ENCODE data around the gene TAPBP.

TAPBP gene

GRCh38 chr6:33335916-33336315, 22.0 kb upstream of the TAPBP start:
- Mint-ChIP-seq H3K4me3 (no peak overlapping the region), H3K36me3 (ENCODE audit: low read depth) (no peaks in the 10 kb centered on the region), H3K9me3 (no peaks in the 10 kb centered on the region), H3K4me1 (ENCODE audit: low read depth) (peaks cover 9% of the 10 kb centered on the region), H3K27me3 (peaks cover 2% of the 10 kb centered on the region), H3K27ac (peak overlapping the region; percentile 41)
- intact Hi-C loops (cut with micrococcal nuclease): no loop called here

GRCh38 chr6:33333666-33334065, 19.8 kb upstream of the TAPBP start:
- Mint-ChIP-seq H3K9me3 (no peaks in the 10 kb centered on the region), H3K36me3 (ENCODE audit: low read depth) (no peaks in the 10 kb centered on the region), H3K4me1 (ENCODE audit: low read depth) (no peaks in the 10 kb centered on the region), H3K27ac (no peak overlapping the region), H3K27me3 (no peaks in the 10 kb centered on the region), H3K4me3 (no peak overlapping the region)
- intact Hi-C loops (cut with micrococcal nuclease): no loop called here

- intact Hi-C loops (cut with micrococcal nuclease): no loop called here
- Mint-ChIP-seq H3K27me3 (no peaks in the 10 kb centered on the region), H3K36me3 (ENCODE audit: low read depth) (no peaks in the 10 kb centered on the region), H3K9me3 (no peaks in the 10 kb centered on the region), H3K27ac (no peak overlapping the region), H3K4me3 (no peak overlapping the region), H3K4me1 (ENCODE audit: low read depth) (no peaks in the 10 kb centered on the region)
Observed at GRCh38 chr6:33330736-33331135, 16.9 kb upstream of the TAPBP start.

- Mint-ChIP-seq H3K4me3 (no peak overlapping the region), H3K9me3 (no peaks in the 10 kb centered on the region), H3K36me3 (ENCODE audit: low read depth) (no peaks in the 10 kb centered on the region), H3K27me3 (no peaks in the 10 kb centered on the region), H3K4me1 (ENCODE audit: low read depth) (peaks cover 6% of the 10 kb centered on the region), H3K27ac (no peak overlapping the region)
- intact Hi-C loops (cut with micrococcal nuclease): no loop called here
Observed at GRCh38 chr6:33329058-33329457, 15.2 kb upstream of the TAPBP start.

GRCh38 chr6:33324125-33324524, 10.2 kb upstream of the TAPBP start:
- Mint-ChIP-seq H3K27me3 (no peaks in the 10 kb centered on the region), H3K27ac (peak overlapping the region; percentile 100), H3K36me3 (ENCODE audit: low read depth) (peaks cover 38% of the 10 kb centered on the region), H3K4me1 (ENCODE audit: low read depth) (peaks cover 54% of the 10 kb centered on the region), H3K4me3 (peak overlapping the region; percentile 99), H3K9me3 (no peaks in the 10 kb centered on the region)
- intact Hi-C loops (cut with micrococcal nuclease): no loop called here

- H3K4me3 Mint-ChIP-seq: peak overlapping the region; percentile 99
- peak overlapping the region; percentile 100 for H3K27ac Mint-ChIP-seq
- intact Hi-C loops (cut with micrococcal nuclease): loop anchor here (1.0 kb wide), 1 partner anchor 9 kb away; the partner anchor contains the start of gene TAPBP
- peaks cover 43% of the 10 kb centered on the region for H3K36me3 Mint-ChIP-seq (ENCODE audit: low read depth)
- H3K9me3 Mint-ChIP-seq: no peaks in the 10 kb centered on the region
- H3K27me3 Mint-ChIP-seq: no peaks in the 10 kb centered on the region
- H3K4me1 Mint-ChIP-seq (ENCODE audit: low read depth): peaks cover 60% of the 10 kb centered on the region
Observed at GRCh38 chr6:33323623-33323948, 9.7 kb upstream of the TAPBP start.

GRCh38 chr6:33321227-33321626, 7.3 kb upstream of the TAPBP start:
- H3K4me1 Mint-ChIP-seq (ENCODE audit: low read depth): peaks cover 74% of the 10 kb centered on the region
- no peaks in the 10 kb centered on the region for H3K9me3 Mint-ChIP-seq
- H3K27ac Mint-ChIP-seq: peak overlapping the region; percentile 100
- intact Hi-C loops (cut with micrococcal nuclease): no loop called here
- H3K36me3 Mint-ChIP-seq (ENCODE audit: low read depth): peaks cover 61% of the 10 kb centered on the region
- no peaks in the 10 kb centered on the region for H3K27me3 Mint-ChIP-seq
- H3K4me3 Mint-ChIP-seq: peak overlapping the region; percentile 99

- peaks cover 68% of the 10 kb centered on the region for H3K36me3 Mint-ChIP-seq (ENCODE audit: low read depth)
- intact Hi-C loops (cut with micrococcal nuclease): no loop called here
- peak overlapping the region; percentile 100 for H3K27ac Mint-ChIP-seq
- H3K9me3 Mint-ChIP-seq: no peaks in the 10 kb centered on the region
- H3K27me3 Mint-ChIP-seq: no peaks in the 10 kb centered on the region
- H3K4me3 Mint-ChIP-seq: peak overlapping the region; percentile 99
- H3K4me1 Mint-ChIP-seq (ENCODE audit: low read depth): peaks cover 81% of the 10 kb centered on the region
Observed at GRCh38 chr6:33320315-33321181, 6.7 kb upstream of the TAPBP start.

- no peaks in the 10 kb centered on the region for H3K27me3 Mint-ChIP-seq
- H3K4me3 Mint-ChIP-seq: no peak overlapping the region
- H3K27ac Mint-ChIP-seq: peak overlapping the region; percentile 98
- peaks cover 74% of the 10 kb centered on the region for H3K36me3 Mint-ChIP-seq (ENCODE audit: low read depth)
- intact Hi-C loops (cut with micrococcal nuclease): no loop called here
- peaks cover 87% of the 10 kb centered on the region for H3K4me1 Mint-ChIP-seq (ENCODE audit: low read depth)
- H3K9me3 Mint-ChIP-seq: no peaks in the 10 kb centered on the region
Observed at GRCh38 chr6:33319939-33320314, 6.0 kb upstream of the TAPBP start.

GRCh38 chr6:33318426-33319073, 4.7 kb upstream of the TAPBP start:
- Mint-ChIP-seq H3K4me3 (peak overlapping the region; percentile 92), H3K4me1 (ENCODE audit: low read depth) (peaks cover 82% of the 10 kb centered on the region), H3K36me3 (ENCODE audit: low read depth) (peaks cover 88% of the 10 kb centered on the region), H3K27me3 (no peaks in the 10 kb centered on the region), H3K27ac (peak overlapping the region; percentile 98), H3K9me3 (no peaks in the 10 kb centered on the region)
- intact Hi-C loops (cut with micrococcal nuclease): no loop called here

GRCh38 chr6:33317669-33318425, 4.0 kb upstream of the TAPBP start, which contains the start of gene ZBTB22:
TSS of gene ZBTB22 (minus strand) at chr6:33317744. CDS start at chr6:33316916, 828 bp downstream.
- intact Hi-C loops (cut with micrococcal nuclease): no loop called here
- Mint-ChIP-seq H3K36me3 (ENCODE audit: low read depth) (peaks cover 92% of the 10 kb centered on the region), H3K27ac (peak within 1 kb of the TSS; percentile 98), H3K9me3 (no peaks in the 10 kb centered on the region), H3K4me1 (ENCODE audit: low read depth) (peaks cover 77% of the 10 kb centered on the region), H3K27me3 (no peaks in the 10 kb centered on the region), H3K4me3 (peak within 1 kb of the TSS; percentile 92)

GRCh38 chr6:33317419-33317668, 3.5 kb upstream of the TAPBP start:
- peak overlapping the region; percentile 98 for H3K27ac Mint-ChIP-seq
- no peaks in the 10 kb centered on the region for H3K27me3 Mint-ChIP-seq
- peak overlapping the region; percentile 76 for H3K4me3 Mint-ChIP-seq
- intact Hi-C loops (cut with micrococcal nuclease): no loop called here
- H3K9me3 Mint-ChIP-seq: no peaks in the 10 kb centered on the region
- H3K36me3 Mint-ChIP-seq (ENCODE audit: low read depth): peaks cover 92% of the 10 kb centered on the region
- peaks cover 78% of the 10 kb centered on the region for H3K4me1 Mint-ChIP-seq (ENCODE audit: low read depth)

GRCh38 chr6:33316603-33317418, 2.9 kb upstream of the TAPBP start:
- Mint-ChIP-seq H3K27me3 (no peaks in the 10 kb centered on the region), H3K9me3 (no peaks in the 10 kb centered on the region), H3K4me1 (ENCODE audit: low read depth) (peaks cover 78% of the 10 kb centered on the region), H3K27ac (peak overlapping the region; percentile 98), H3K36me3 (ENCODE audit: low read depth) (peaks cover 92% of the 10 kb centered on the region), H3K4me3 (peak overlapping the region; percentile 76)
- intact Hi-C loops (cut with micrococcal nuclease): no loop called here

Data from dendritic cell treated with granulocyte-macrophage colony-stimulating factor and Interleukin-4, amounts not matched to agents 40 ng/mL and 50 ng/mL, for 4 days (primary cell).